Astrocyte (in vitro differentiated cells and primary cell): ENCODE data around the gene CYP2A7. TPM values are rescaled to one million over a fixed set of nuclear protein-coding genes. Genes with fewer than 3 reads are reported as not detected.
"Not testable (repeated sequence)": the region's sequence is repeated elsewhere in the genome, so short reads cannot be mapped to it uniquely, and the experiment has no call there.

Source experiments
- DNase-seq: peaks from one replicate; pipeline ENCODE4 v3.0.0-alpha.2; 2010; ENCODE audit warnings: low read depth
- FAIRE-seq: peaks from 2 replicates; lab custom pipeline; 2011; peaks lifted over from hg19 to GRCh38; lab: Jason Lieb, UNC
- H2AFZ ChIP-seq: 2 replicates; pipeline ENCODE4 v1.6.0; 2012; ENCODE audit warnings: low read depth, low read length, inconsistent platforms
- H3K27ac ChIP-seq: 2 replicates; pipeline ENCODE4 v1.5.1; 2011; ENCODE audit warnings: low read depth, low read length, inconsistent platforms
- H3K27me3 ChIP-seq: 2 replicates; pipeline ENCODE4 v1.6.0; 2011; ENCODE audit warnings: low read length, inconsistent platforms; ENCODE audit not compliant: insufficient read depth
- H3K36me3 ChIP-seq: 2 replicates; pipeline ENCODE4 v1.5.1; 2011; ENCODE audit warnings: low read length, inconsistent platforms; ENCODE audit not compliant: insufficient read depth
- H3K4me1 ChIP-seq: 2 replicates; pipeline ENCODE4 v1.5.1; 2011; ENCODE audit warnings: low read length, inconsistent platforms; ENCODE audit not compliant: insufficient read depth
- H3K4me2 ChIP-seq: 2 replicates; pipeline ENCODE4 v1.6.0; 2012; ENCODE audit warnings: low read length, inconsistent platforms
- H3K4me3 ChIP-seq: 2 replicates; pipeline ENCODE4 v1.5.1; 2011; ENCODE audit warnings: low read depth, mild to moderate bottlenecking, low read length, inconsistent platforms; ENCODE audit not compliant: insufficient read depth
- H3K79me2 ChIP-seq: 2 replicates; pipeline ENCODE4 v1.6.0; 2012; ENCODE audit warnings: mild to moderate bottlenecking, low read length, inconsistent platforms; ENCODE audit not compliant: insufficient read depth
- H3K9ac ChIP-seq: 2 replicates; pipeline ENCODE4 v1.6.0; 2012; ENCODE audit warnings: mild to moderate bottlenecking, low read length, inconsistent platforms
- H3K9me3 ChIP-seq: 2 replicates; pipeline ENCODE4 v1.5.1; 2012; ENCODE audit warnings: low read depth, mild to moderate bottlenecking, low read length, inconsistent platforms; ENCODE audit not compliant: insufficient read depth
- H4K20me1 ChIP-seq: 2 replicates; pipeline ENCODE4 v1.6.0; 2012; ENCODE audit warnings: low read length, inconsistent platforms; ENCODE audit not compliant: insufficient read depth
- H3K27ac Mint-ChIP-seq: one replicate; pipeline ENCODE4 v1.8.0; 2021; ENCODE audit warnings: mild to moderate bottlenecking, mixed read lengths; ENCODE audit not compliant: unreplicated experiment
- H3K27me3 Mint-ChIP-seq: one replicate; pipeline ENCODE4 v1.8.0; 2021; ENCODE audit warnings: low read depth, mixed read lengths; ENCODE audit not compliant: unreplicated experiment
- H3K36me3 Mint-ChIP-seq: one replicate; pipeline ENCODE4 v1.8.0; 2021; ENCODE audit warnings: low read depth, mixed read lengths; ENCODE audit not compliant: unreplicated experiment
- H3K4me1 Mint-ChIP-seq: one replicate; pipeline ENCODE4 v1.8.0; 2021; ENCODE audit warnings: low read depth, mixed read lengths; ENCODE audit not compliant: unreplicated experiment
- H3K4me3 Mint-ChIP-seq: one replicate; pipeline ENCODE4 v1.8.0; 2021; ENCODE audit warnings: mild to moderate bottlenecking, moderate library complexity, mixed read lengths; ENCODE audit not compliant: unreplicated experiment
- H3K9me3 Mint-ChIP-seq: one replicate; pipeline ENCODE4 v1.8.0; 2021; ENCODE audit warnings: mild to moderate bottlenecking, mixed read lengths; ENCODE audit not compliant: unreplicated experiment
- CTCF ChIP-seq: IDR thresholded peaks from 2 replicates; pipeline ENCODE4 v1.5.1; 2011; ENCODE audit warnings: low read depth, mild to moderate bottlenecking, inconsistent platforms, low read length, moderate library complexity; ENCODE audit not compliant: insufficient read depth
- EZH2 ChIP-seq: IDR thresholded peaks from 2 replicates; pipeline ENCODE4 v1.6.1; 2012; ENCODE audit warnings: mild to moderate bottlenecking, low read length, inconsistent platforms; ENCODE audit not compliant: insufficient read depth
- total RNA-seq: library from RNA; stranded (reverse); gene quantifications from 2 replicates; pipeline ENCODE4 v1.2.1, GENCODE V29; 2021

The CYP2A7 gene
- total RNA-seq, 1 donor from 2014 or later = not detected

GRCh38 chr19:40862785-40863184 lies 19.2 kb downstream of the CYP2A7 start:
- no peak overlapping the region for H3K9ac ChIP-seq
- Mint-ChIP-seq H3K36me3 (no peaks in the 10 kb centered on the region), H3K4me3 (no peak overlapping the region), H3K9me3 (peaks cover 2% of the 10 kb centered on the region), H3K27ac (no peak overlapping the region), H3K27me3 (peaks cover 12% of the 10 kb centered on the region), H3K4me1 (peaks cover 2% of the 10 kb centered on the region)
- no peaks in the 10 kb centered on the region for H3K36me3 ChIP-seq
- no peaks in the 10 kb centered on the region for H3K27me3 ChIP-seq
- H3K79me2 ChIP-seq = no peaks in the 10 kb centered on the region
- FAIRE-seq (no peak), DNase-seq (no peak)
- no peak for TF ChIP-seq EZH2
- H3K27ac ChIP-seq = no peak overlapping the region
- H4K20me1 ChIP-seq = no peaks in the 10 kb centered on the region
- H3K4me1 ChIP-seq = no peaks in the 10 kb centered on the region
- H3K9me3 ChIP-seq = no peaks in the 10 kb centered on the region
- no peak overlapping the region for H2AFZ ChIP-seq
- no peak overlapping the region for H3K4me2 ChIP-seq
- no peak overlapping the region for H3K4me3 ChIP-seq

- Mint-ChIP-seq H3K9me3 (peaks cover 2% of the 10 kb centered on the region), H3K4me1 (peaks cover 2% of the 10 kb centered on the region), H3K27me3 (peaks cover 10% of the 10 kb centered on the region), H3K27ac (no peak overlapping the region), H3K36me3 (no peaks in the 10 kb centered on the region), H3K4me3 (no peak overlapping the region)
- Histone ChIP-seq H3K9me3 (no peaks in the 10 kb centered on the region), H3K36me3 (no peaks in the 10 kb centered on the region), H3K4me2 (no peak overlapping the region), H3K27me3 (no peaks in the 10 kb centered on the region), H3K9ac (no peak overlapping the region), H3K79me2 (no peaks in the 10 kb centered on the region), H3K4me1 (no peaks in the 10 kb centered on the region), H3K4me3 (no peak overlapping the region), H3K27ac (no peak overlapping the region), H4K20me1 (no peaks in the 10 kb centered on the region), H2AFZ (no peak overlapping the region)
- DNase-seq (no peak), FAIRE-seq (no peak)
- TF ChIP-seq CTCF (no peak), EZH2 (no peak)
Observed at GRCh38 chr19:40862333-40862732, 19.7 kb downstream of the CYP2A7 start.

GRCh38 chr19:40858109-40858508 lies 23.9 kb downstream of the CYP2A7 start:
- Histone ChIP-seq H3K9me3 (no peaks in the 10 kb centered on the region), H3K36me3 (no peaks in the 10 kb centered on the region), H4K20me1 (no peaks in the 10 kb centered on the region), H3K4me2 (no peak overlapping the region), H3K9ac (no peak overlapping the region), H2AFZ (no peak overlapping the region), H3K27me3 (no peaks in the 10 kb centered on the region), H3K79me2 (no peaks in the 10 kb centered on the region), H3K27ac (no peak overlapping the region), H3K4me3 (no peak overlapping the region), H3K4me1 (no peaks in the 10 kb centered on the region)
- H3K36me3 Mint-ChIP-seq = no peaks in the 10 kb centered on the region
- H3K4me3 Mint-ChIP-seq = no peak overlapping the region
- peaks cover 8% of the 10 kb centered on the region for H3K4me1 Mint-ChIP-seq
- H3K27me3 Mint-ChIP-seq = peaks cover 11% of the 10 kb centered on the region
- TF ChIP-seq CTCF (no peak), EZH2 (no peak)
- no peak for FAIRE-seq
- DNase-seq = no peak
- H3K27ac Mint-ChIP-seq = no peak overlapping the region
- H3K9me3 Mint-ChIP-seq = peaks cover 2% of the 10 kb centered on the region

GRCh38 chr19:40852467-40853152 lies 29.4 kb downstream of the CYP2A7 start:
- H2AFZ ChIP-seq, H3K9ac ChIP-seq, H3K4me3 ChIP-seq, FAIRE-seq, H3K27me3 ChIP-seq, DNase-seq, H3K4me2 ChIP-seq, H3K4me1 Mint-ChIP-seq, H3K4me1 ChIP-seq, H3K36me3 Mint-ChIP-seq, H4K20me1 ChIP-seq, H3K9me3 ChIP-seq, H3K4me3 Mint-ChIP-seq, H3K79me2 ChIP-seq, H3K36me3 ChIP-seq, H3K27ac ChIP-seq, H3K27ac Mint-ChIP-seq: not testable (repeated sequence)
- peaks cover 11% of the 10 kb centered on the region for H3K9me3 Mint-ChIP-seq
- peaks cover 48% of the 10 kb centered on the region for H3K27me3 Mint-ChIP-seq

GRCh38 chr19:40850277-40850676 lies 31.8 kb downstream of the CYP2A7 start, which contains the start of gene CYP2A6:
TSS of gene CYP2A6 (minus strand) at chr19:40850447. CDS start at chr19:40850426, 21 bp downstream.
- not testable (repeated sequence) for H3K4me1 ChIP-seq, H3K27me3 ChIP-seq, H3K4me3 Mint-ChIP-seq, H3K4me2 ChIP-seq, H3K9me3 ChIP-seq, H3K4me1 Mint-ChIP-seq, H3K79me2 ChIP-seq, H3K27ac Mint-ChIP-seq, H3K9ac ChIP-seq, H3K27ac ChIP-seq, DNase-seq, H3K36me3 ChIP-seq, H2AFZ ChIP-seq, FAIRE-seq, H3K36me3 Mint-ChIP-seq, H3K4me3 ChIP-seq, H4K20me1 ChIP-seq
- peaks cover 14% of the 10 kb centered on the region for H3K9me3 Mint-ChIP-seq
- peaks cover 68% of the 10 kb centered on the region for H3K27me3 Mint-ChIP-seq
